Activated T-helper 17 cell treated with anti-CD3 and anti-CD28 coated beads, Interleukin-2, amount 50 U/mL, for 72 hours (primary cell): Measurements from ENCODE around the gene PCSK6. TPM values are rescaled to one million over a fixed set of nuclear protein-coding genes. Genes with fewer than 3 reads are reported as not detected.

ENCODE experiments used
- ATAC-seq: fragments of 150-1000 bp; cut with Tn5 transposase; replicated peaks from 2 replicates; pipeline ENCODE4 v1.10.0; 2021; ENCODE audit warnings: mild to moderate bottlenecking, moderate library complexity
- H3K27ac Mint-ChIP-seq: one replicate; pipeline ENCODE4 v1.8.0; 2022; ENCODE audit warnings: mixed read lengths
- H3K27me3 Mint-ChIP-seq: one replicate; pipeline ENCODE4 v1.8.0; 2022; ENCODE audit warnings: mixed read lengths
- H3K36me3 Mint-ChIP-seq: one replicate; pipeline ENCODE4 v1.8.0; 2022; ENCODE audit warnings: low read depth, mild to moderate bottlenecking, mixed read lengths
- H3K4me1 Mint-ChIP-seq: one replicate; pipeline ENCODE4 v1.8.0; 2022; ENCODE audit warnings: mixed read lengths
- H3K4me3 Mint-ChIP-seq: one replicate; pipeline ENCODE4 v1.8.0; 2022; ENCODE audit warnings: mild to moderate bottlenecking, mixed read lengths
- H3K9me3 Mint-ChIP-seq: one replicate; pipeline ENCODE4 v1.8.0; 2022; ENCODE audit warnings: mixed read lengths
- total RNA-seq, 2 donors: library from RNA; stranded (reverse); gene quantifications; one replicate each; pipeline ENCODE4 v1.2.3, GENCODE V29; 2022

PCSK6 gene
- total RNA-seq, 2 donors from 2014 or later, result 0.56 to 1.3 TPM

DNA sequence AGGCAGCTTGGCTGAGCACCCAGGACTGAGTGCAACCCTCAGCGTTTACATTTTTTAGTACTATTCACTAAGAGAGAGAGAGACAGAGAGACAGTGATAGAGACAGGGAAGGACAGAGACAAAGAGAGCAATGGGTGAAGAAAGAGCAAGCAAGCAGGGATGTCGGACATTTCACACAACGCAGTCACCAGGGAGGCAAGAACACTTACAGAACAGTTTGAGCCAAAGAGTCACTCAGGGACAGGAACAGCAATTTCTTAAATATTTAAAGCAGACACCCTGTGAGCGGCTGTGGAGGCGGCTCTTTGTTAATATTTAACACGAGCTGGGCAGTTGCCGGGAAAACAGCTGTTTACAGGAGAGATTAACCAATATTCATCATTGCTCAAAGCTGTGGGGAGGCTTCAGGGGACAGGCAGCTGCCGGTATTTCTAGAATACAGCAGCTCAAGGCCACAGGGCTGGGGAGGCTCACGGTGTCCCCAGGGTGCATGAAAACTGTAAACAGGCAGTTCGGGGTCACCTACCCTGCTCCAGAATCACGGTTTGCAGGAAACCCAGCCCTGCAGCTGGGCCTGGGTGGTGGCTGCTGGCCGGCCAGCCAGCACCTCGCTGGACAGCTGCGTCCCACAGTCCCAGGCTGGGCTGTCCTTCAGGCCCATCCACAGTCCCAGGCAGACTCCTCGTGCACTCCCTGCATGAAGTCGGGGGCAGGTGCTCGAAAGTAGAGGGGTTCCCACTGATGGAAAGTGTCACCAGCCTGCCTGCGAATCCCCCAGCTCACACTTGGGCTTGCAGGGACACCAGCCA, 38.8 kb upstream of the PCSK6 start:
- H3K27ac Mint-ChIP-seq, result no peak overlapping the region
- H3K36me3 Mint-ChIP-seq, result no peaks in the 10 kb centered on the region
- no peaks in the 10 kb centered on the region for H3K9me3 Mint-ChIP-seq
- peaks cover 22% of the 10 kb centered on the region for H3K27me3 Mint-ChIP-seq
- no peak for ATAC-seq
- H3K4me3 Mint-ChIP-seq, result no peak overlapping the region
- no peaks in the 10 kb centered on the region for H3K4me1 Mint-ChIP-seq

GRCh38 chr15:101526890-101527289, 37.4 kb upstream of the PCSK6 start:
- H3K27ac Mint-ChIP-seq, result no peak overlapping the region
- no peak for ATAC-seq
- no peaks in the 10 kb centered on the region for H3K36me3 Mint-ChIP-seq
- no peaks in the 10 kb centered on the region for H3K9me3 Mint-ChIP-seq
- no peaks in the 10 kb centered on the region for H3K4me1 Mint-ChIP-seq
- H3K27me3 Mint-ChIP-seq, result peaks cover 20% of the 10 kb centered on the region
- H3K4me3 Mint-ChIP-seq, result no peak overlapping the region

DNA sequence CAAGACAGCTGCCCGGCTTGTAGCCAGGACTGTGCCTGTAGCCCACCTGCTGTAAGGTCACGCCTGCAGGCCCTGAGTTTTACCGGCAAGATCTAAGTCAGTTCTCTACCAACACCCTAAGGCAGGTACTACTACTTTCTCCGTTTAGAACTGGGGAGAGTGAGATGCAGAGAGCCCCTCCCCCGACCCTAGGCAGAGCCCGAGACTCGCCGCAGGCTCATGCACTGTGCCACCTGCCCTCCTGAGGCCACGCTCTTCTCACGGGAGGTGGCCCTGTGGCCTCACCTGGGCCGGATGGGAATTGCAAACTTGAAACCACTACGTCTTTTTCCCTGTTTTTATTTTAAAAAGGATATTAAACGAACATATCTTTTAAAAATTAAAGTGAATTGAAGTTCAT, 36.9 kb upstream of the PCSK6 start:
- H3K27me3 Mint-ChIP-seq, result peaks cover 23% of the 10 kb centered on the region
- ATAC-seq, result no peak
- H3K36me3 Mint-ChIP-seq, result no peaks in the 10 kb centered on the region
- no peak overlapping the region for H3K4me3 Mint-ChIP-seq
- no peaks in the 10 kb centered on the region for H3K9me3 Mint-ChIP-seq
- H3K27ac Mint-ChIP-seq, result no peak overlapping the region
- H3K4me1 Mint-ChIP-seq, result no peaks in the 10 kb centered on the region

DNA sequence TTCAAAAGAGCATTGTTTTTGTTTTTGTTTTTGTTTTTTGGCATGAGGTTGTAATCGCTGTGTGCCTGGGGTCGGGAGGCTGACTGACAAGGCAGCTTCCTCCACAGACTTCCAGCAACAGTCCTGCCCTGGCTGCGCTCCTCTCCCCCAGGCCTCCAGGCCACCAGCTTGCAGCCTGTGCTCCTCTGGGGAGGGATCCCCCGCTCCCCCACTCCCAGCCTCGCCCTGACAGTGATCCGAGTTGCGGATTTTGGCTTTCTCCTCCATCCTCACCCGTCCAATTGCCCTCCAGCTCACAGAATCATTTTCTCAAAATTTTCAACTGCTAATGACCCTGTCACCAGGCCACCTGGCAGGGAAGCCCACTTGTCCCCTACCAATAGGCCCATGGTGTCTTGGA, 36.5 kb upstream of the PCSK6 start:
- Mint-ChIP-seq H3K27ac (no peak overlapping the region), H3K27me3 (peaks cover 26% of the 10 kb centered on the region), H3K4me1 (no peaks in the 10 kb centered on the region), H3K36me3 (no peaks in the 10 kb centered on the region), H3K9me3 (no peaks in the 10 kb centered on the region), H3K4me3 (no peak overlapping the region)
- ATAC-seq, result no peak

DNA sequence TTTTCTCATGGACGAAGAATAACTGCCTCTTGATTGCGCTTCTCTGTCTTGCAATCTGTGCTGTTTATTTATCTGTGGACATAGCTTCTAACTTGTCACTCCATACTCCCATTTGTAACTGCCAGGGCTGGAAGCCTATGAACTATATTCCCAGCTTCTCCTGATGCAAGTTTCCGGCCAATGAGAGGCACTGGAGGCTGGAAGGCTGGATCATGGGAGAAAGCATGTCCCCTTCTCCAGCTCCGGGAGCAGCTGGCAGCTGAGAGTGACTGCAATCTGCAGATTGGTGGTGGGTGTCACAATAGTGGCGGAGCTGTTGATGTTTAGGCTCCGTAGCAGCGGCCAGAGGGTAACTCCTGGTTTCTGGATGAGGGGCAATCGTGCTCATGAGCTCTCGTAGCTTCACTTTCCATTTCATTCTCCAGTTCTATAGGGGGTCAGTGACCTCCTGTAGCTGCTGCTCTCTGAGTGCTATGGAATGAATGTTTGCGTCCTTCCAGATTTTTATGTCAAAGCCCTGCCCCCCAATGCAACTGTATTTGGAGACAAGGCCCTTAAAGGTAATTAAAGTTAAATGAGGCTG, 35.7 kb upstream of the PCSK6 start:
- Mint-ChIP-seq H3K9me3 (peaks cover under 1% of the 10 kb centered on the region), H3K36me3 (no peaks in the 10 kb centered on the region), H3K27ac (no peak overlapping the region), H3K27me3 (peaks cover 34% of the 10 kb centered on the region), H3K4me1 (no peaks in the 10 kb centered on the region), H3K4me3 (no peak overlapping the region)
- no peak for ATAC-seq

DNA sequence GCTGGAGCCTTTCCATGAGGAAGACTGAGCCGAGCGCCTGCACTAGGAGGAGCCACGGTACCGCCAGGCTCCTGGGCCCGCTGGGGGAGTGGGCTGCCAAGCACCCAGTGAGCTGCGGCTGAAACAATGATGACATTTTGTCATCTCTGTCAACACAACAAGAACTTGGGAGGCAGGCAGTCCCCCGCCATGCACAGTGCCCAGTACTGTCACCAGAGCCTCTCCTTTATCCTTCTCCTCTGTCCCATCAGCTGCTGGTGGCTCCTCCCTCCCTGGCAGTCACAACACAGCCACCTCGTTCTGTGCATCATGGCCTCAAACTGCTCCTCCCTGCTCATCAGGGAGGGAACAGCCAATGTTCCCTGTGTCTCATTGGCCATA, 34.0 kb upstream of the PCSK6 start:
- H3K27ac Mint-ChIP-seq, result no peak overlapping the region
- H3K27me3 Mint-ChIP-seq, result peaks cover 39% of the 10 kb centered on the region
- no peak for ATAC-seq
- H3K4me3 Mint-ChIP-seq, result no peak overlapping the region
- no peaks in the 10 kb centered on the region for H3K36me3 Mint-ChIP-seq
- H3K4me1 Mint-ChIP-seq, result no peaks in the 10 kb centered on the region
- peaks cover 7% of the 10 kb centered on the region for H3K9me3 Mint-ChIP-seq

DNA sequence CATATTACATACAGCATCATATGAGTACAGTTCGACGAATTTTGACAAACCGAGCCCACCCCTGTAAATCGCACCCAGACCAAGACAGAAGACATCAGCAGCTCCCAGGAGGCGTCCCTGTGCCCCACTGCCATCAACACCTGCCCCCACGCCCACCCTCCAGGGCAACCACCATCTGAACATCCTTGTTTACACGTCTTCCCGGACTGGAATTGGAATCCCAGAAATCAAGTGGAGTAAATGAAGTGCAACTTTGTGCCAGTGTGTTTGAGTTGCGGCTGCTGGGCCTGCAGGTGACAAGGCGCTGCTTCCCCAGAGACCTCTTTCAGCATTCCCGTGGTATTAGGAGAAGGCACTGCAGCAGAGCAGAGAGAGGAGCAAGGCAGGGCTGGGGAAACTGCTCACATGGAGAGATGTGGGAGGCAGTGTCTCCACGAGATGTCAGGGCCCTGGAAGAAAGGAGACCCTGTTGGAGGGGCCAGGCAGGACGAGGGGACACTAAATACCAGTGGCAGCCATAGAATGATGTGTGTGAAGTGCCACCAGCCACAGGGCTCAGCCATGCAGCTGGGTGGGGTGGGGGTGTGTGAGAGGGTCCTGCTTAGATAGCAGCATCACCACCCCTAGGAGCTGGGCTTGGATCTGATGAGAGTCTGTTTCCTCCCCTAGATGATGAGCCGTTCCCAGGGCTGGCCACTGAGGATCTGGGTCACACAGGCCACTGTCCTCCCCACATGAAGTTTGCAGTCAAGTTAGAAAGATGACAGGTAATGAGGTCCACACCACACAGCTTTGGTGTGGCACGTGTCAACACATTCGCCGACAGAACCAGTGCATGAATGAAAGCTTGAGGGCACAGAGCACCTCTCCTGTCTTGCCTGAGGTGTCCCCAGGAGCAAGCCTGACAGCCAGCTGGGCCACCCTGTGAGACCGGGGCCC, 33.4 kb upstream of the PCSK6 start:
- no peak overlapping the region for H3K4me3 Mint-ChIP-seq
- H3K9me3 Mint-ChIP-seq, result peaks cover 12% of the 10 kb centered on the region
- no peak for ATAC-seq
- no peaks in the 10 kb centered on the region for H3K4me1 Mint-ChIP-seq
- H3K27me3 Mint-ChIP-seq, result peaks cover 40% of the 10 kb centered on the region
- H3K36me3 Mint-ChIP-seq, result no peaks in the 10 kb centered on the region
- no peak overlapping the region for H3K27ac Mint-ChIP-seq

DNA sequence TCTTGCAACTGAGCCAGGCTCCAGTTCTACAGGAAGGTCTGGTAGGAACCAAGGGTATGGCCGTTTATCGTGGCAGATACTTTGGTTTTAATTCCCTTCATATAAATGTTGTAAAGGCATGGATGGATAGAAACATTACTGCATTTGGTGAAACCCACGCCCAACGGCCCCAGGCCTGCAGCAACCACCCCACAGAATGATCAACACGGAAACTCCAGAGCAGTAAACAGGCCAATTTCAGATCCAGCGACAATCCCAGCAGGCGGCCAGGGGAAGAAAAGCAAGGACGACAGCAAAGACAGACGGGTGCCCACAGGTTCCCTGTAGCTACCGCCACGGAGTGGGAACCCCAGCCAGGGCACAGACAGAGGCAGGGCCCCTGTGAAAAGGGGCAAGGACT, 32.6 kb upstream of the PCSK6 start:
- no peak for ATAC-seq
- no peak overlapping the region for H3K27ac Mint-ChIP-seq
- peaks cover 13% of the 10 kb centered on the region for H3K9me3 Mint-ChIP-seq
- H3K4me1 Mint-ChIP-seq, result no peaks in the 10 kb centered on the region
- no peaks in the 10 kb centered on the region for H3K36me3 Mint-ChIP-seq
- peaks cover 39% of the 10 kb centered on the region for H3K27me3 Mint-ChIP-seq
- no peak overlapping the region for H3K4me3 Mint-ChIP-seq

- H3K4me1 Mint-ChIP-seq, result no peaks in the 10 kb centered on the region
- no peak overlapping the region for H3K27ac Mint-ChIP-seq
- peaks cover 15% of the 10 kb centered on the region for H3K9me3 Mint-ChIP-seq
- H3K4me3 Mint-ChIP-seq, result no peak overlapping the region
- H3K27me3 Mint-ChIP-seq, result peaks cover 41% of the 10 kb centered on the region
- H3K36me3 Mint-ChIP-seq, result no peaks in the 10 kb centered on the region
- no peak for ATAC-seq
These were observed 32.1 kb upstream of the PCSK6 start for GRCh38 chr15:101521591-101521990.

DNA sequence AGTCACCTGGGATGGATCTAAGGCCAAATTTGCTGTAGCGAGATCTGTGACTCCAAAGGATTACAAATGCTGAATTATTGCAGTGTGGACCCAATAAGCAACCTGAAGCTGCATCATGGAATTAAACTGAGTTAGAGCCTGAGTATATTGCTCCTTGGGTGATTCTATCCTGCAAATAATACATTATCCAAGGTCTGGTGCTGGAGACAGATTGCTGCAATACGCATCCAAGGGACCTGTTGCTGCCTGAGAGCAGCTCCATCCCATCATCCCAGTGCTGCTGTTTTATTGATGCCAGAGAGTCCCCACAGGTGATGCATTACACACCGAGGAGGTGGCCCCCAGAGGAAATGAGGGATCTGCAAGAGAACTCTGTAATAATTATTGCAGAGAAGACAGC, 31.6 kb upstream of the PCSK6 start:
- Mint-ChIP-seq H3K4me3 (no peak overlapping the region), H3K27ac (no peak overlapping the region), H3K27me3 (peaks cover 42% of the 10 kb centered on the region), H3K9me3 (peaks cover 16% of the 10 kb centered on the region), H3K36me3 (no peaks in the 10 kb centered on the region), H3K4me1 (no peaks in the 10 kb centered on the region)
- no peak for ATAC-seq

DNA sequence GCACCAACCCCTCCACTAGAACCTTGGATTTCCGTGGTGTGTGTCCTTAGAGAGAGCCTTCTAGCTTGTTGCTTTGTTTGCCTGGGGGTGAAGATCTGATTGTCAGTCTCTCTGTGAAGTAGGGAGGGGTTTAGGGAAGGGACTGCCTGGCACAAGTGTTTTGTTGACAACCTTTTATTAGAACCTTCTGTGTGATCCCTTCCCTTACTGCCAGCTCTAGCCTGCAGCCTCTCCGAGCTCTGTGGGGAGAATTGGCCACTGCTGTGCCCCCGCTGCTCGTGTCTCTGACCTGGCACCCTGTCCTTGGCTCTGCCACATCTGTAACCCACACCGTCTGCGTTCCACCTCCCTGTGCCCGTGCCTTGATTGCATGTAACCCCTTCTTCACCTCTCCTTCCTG, 30.9 kb upstream of the PCSK6 start:
- no peak overlapping the region for H3K4me3 Mint-ChIP-seq
- peaks cover 22% of the 10 kb centered on the region for H3K9me3 Mint-ChIP-seq

DNA sequence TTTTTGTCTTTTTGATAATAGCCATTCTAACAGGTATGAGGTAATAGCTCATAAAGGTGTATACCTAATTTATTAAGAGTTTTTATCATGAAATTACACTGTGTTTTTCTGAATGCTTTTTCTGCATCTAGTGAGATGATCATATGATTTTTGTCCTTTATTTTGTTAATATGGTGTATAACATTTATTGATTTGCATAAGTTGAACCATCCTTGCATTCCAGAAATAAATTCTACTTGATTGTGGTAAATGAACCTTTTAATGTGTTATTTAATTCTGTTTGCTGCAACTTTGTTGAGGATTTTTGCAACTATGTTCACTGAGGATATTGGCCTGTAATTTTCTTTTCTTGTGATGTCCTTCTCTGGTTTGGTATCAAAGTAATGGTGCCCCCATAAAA, 28.0 kb upstream of the PCSK6 start:
- no peak overlapping the region for H3K27ac Mint-ChIP-seq
- no peak overlapping the region for H3K4me3 Mint-ChIP-seq
- peaks cover 26% of the 10 kb centered on the region for H3K9me3 Mint-ChIP-seq
- no peak for ATAC-seq
- no peaks in the 10 kb centered on the region for H3K36me3 Mint-ChIP-seq
- H3K27me3 Mint-ChIP-seq, result peaks cover 37% of the 10 kb centered on the region
- no peaks in the 10 kb centered on the region for H3K4me1 Mint-ChIP-seq

More for the DNA sequence above, 30.9 kb upstream of the PCSK6 start:
- no peaks in the 10 kb centered on the region for H3K36me3 Mint-ChIP-seq
- H3K27ac Mint-ChIP-seq, result no peak overlapping the region
- H3K4me1 Mint-ChIP-seq, result no peaks in the 10 kb centered on the region
- ATAC-seq, result no peak
- peaks cover 42% of the 10 kb centered on the region for H3K27me3 Mint-ChIP-seq

DNA sequence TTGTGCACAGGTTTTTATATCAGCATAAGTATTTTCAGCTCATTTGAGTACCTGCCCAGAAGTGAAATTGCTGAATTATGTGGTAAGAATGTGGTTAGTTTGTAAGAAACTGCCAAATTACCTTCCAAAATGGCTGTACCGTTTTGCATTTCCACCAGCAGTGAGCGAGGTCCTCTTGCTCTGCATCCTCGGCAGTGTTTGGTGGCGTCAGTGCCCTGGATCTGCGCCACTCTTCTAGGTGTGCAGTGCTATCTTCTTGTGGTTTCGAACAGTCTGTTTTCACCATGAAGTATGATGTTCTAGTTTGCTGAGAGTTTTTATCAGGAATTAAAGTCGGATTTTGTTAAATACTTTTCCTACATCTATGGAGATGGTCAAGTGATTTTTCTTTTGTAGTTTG, 24.8 kb upstream of the PCSK6 start:
- Mint-ChIP-seq H3K9me3 (peaks cover 19% of the 10 kb centered on the region), H3K27me3 (peaks cover 16% of the 10 kb centered on the region), H3K36me3 (no peaks in the 10 kb centered on the region), H3K27ac (no peak overlapping the region), H3K4me3 (no peak overlapping the region), H3K4me1 (no peaks in the 10 kb centered on the region)
- no peak for ATAC-seq

- H3K4me1 Mint-ChIP-seq, result no peaks in the 10 kb centered on the region
- H3K27ac Mint-ChIP-seq, result no peak overlapping the region
- no peaks in the 10 kb centered on the region for H3K36me3 Mint-ChIP-seq
- peaks cover 9% of the 10 kb centered on the region for H3K27me3 Mint-ChIP-seq
- no peak for ATAC-seq
- peaks cover 12% of the 10 kb centered on the region for H3K9me3 Mint-ChIP-seq
- no peak overlapping the region for H3K4me3 Mint-ChIP-seq
These were observed 22.2 kb upstream of the PCSK6 start for GRCh38 chr15:101511717-101512116.
